22Rv1 (cell line): Measurements from ENCODE around the gene CHST15.

Experiments used
- ZFX ChIP-seq: fragments of 450-650 bp; IDR thresholded peaks from 2 replicates; pipeline ENCODE4 v1.6.1; 2017; ENCODE audit warnings: antibody characterized with exemption, borderline replicate concordance
- TF ChIP-seq, protein P1 (sequence below): fragments of 450-650 bp; IDR thresholded peaks from 2 replicates; pipeline ENCODE4 v1.5.1; 2017; ENCODE audit warnings: mild to moderate bottlenecking

DNA sequence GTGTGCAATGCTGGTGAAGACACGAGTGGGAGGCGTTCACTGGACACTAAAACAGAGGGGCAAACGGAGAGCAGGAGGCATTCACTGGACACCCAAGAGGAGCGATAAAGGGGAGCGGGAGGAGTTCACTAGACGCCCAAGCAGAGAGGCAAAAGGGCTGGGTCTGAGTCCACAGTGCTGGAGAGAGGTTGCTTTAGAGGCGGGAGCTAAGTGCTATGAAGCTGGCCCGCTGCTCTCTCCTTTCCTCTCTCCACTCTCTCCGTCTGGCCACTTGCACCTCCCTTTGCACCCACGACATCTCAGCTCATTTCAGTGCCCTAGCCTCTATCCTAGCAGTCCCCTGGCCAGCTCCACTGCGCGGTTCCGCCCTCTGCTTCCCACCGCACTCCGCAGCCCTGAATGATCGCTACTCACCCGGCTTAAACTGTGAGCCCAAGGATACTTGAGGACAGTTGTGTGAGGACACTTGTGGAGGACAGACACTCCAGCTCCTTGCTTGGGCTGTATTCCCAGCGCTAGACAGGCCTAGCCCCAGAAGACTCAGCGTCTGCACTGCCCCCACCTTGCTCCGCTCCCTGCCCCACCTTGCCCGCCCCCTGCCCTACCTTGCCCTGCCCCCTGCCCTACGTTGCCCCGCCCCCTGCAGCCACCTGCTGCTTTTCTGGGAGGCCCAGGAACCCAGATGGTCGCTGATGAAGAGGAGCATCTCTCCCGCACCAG lies 123.0 kb downstream of the CHST15 start:
- TF ChIP-seq, protein P1, sequence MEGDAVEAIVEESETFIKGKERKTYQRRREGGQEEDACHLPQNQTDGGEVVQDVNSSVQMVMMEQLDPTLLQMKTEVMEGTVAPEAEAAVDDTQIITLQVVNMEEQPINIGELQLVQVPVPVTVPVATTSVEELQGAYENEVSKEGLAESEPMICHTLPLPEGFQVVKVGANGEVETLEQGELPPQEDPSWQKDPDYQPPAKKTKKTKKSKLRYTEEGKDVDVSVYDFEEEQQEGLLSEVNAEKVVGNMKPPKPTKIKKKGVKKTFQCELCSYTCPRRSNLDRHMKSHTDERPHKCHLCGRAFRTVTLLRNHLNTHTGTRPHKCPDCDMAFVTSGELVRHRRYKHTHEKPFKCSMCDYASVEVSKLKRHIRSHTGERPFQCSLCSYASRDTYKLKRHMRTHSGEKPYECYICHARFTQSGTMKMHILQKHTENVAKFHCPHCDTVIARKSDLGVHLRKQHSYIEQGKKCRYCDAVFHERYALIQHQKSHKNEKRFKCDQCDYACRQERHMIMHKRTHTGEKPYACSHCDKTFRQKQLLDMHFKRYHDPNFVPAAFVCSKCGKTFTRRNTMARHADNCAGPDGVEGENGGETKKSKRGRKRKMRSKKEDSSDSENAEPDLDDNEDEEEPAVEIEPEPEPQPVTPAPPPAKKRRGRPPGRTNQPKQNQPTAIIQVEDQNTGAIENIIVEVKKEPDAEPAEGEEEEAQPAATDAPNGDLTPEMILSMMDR, result no peak
- no peak for TF ChIP-seq ZFX
